ENCODE data around the gene PRRT1B. TPM values are rescaled to one million over a fixed set of nuclear protein-coding genes. Genes with fewer than 3 reads are reported as not detected.
"Not testable (repeated sequence)": the region's sequence is repeated elsewhere in the genome, so short reads cannot be mapped to it uniquely, and the experiment has no call there.

Gene PRRT1B
- total and polyA plus RNA-seq, 2 experiments from 2014 or later: not detected

DNA sequence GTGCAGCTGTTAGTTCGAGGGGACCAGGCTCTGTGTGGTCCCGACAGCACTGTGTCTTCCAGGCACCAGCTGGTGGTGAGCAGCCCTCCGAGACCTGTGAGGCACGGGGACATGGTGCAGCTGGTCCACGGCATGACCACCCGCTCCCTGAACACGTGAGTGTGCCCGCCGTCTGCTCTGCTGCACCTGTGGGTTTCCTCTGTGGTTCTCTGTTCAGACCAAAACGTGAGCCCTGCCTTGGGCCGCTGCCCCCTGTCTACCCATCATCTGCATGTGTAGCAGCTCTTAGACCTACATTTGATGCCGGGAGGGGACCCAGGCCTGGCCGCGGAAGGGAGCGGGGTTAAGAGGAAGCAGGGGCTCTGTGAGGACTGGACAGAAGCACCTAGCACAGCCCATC is 32.1 kb upstream of the PRRT1B start:
- Histone ChIP-seq H4K20me1 (ENCODE audit: insufficient read depth) (no peaks in the 10 kb centered on the region), H3K27me3 (replicated peaks; ENCODE audit: insufficient read depth) (no peaks in the 10 kb centered on the region), H3K79me2 (ENCODE audit: insufficient read depth) (no peaks in the 10 kb centered on the region), H3K9me2 (ENCODE audit: insufficient read depth) (no peaks in the 10 kb centered on the region), H3F3A (ENCODE audit: insufficient read depth) (no peaks in the 10 kb centered on the region), H2AFZ (no peak overlapping the region), H3K9me3 (ENCODE audit: low read depth) (no peaks in the 10 kb centered on the region), H3K27ac (no peak overlapping the region), H3K4me3 (no peak overlapping the region), H3K4me1 (ENCODE audit: insufficient read depth) (no peaks in the 10 kb centered on the region), H3K4me2 (ENCODE audit: unreplicated experiment) (no peak overlapping the region), H3K9ac (no peak overlapping the region), H3K36me3 (ENCODE audit: low read depth) (no peaks in the 10 kb centered on the region; the same call in 1 of the 2 replicates)
- in situ Hi-C loops (cut with MboI): no loop called here
- WGBS, 2 experiments (ENCODE audit: low coverage in 1 of 2, low lambda C conversion rate in 2 of 2, missing lambda C conversion rate in 2 of 2): 95 to 96% methylated on average over 15 of the region's 15 CpGs
- no peak for DNase-seq
- TF ChIP-seq EZH2phosphoT487 (IDR thresholded peaks at IDR 0.05; ENCODE audit: insufficient read depth, low read depth) (no peak), EZH2 (IDR thresholded peaks at IDR 0.05; ENCODE audit: insufficient read depth, poor library complexity, severe bottlenecking) (no peak)

DNA sequence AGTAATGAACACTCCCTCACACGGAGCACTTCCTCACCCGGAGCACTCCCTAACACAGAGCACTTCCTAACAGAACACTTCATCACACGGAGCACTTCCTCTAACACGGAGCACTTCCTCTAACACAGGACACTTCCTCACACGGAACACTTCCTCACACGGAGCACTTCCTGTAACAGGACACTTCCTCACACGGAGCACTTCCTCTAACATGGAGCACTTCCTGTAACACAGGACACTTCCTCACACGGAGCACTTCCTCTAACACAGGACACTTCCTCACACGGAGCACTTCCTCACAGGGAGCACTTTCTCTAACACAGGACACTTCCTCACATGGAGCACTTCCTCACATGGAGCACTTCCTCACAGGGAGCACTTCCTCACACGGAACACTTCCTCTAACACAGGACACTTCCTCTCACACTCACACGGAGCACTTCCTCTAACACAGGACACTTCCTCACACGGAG is 29.7 kb upstream of the PRRT1B start:
- H3K9me2 ChIP-seq (ENCODE audit: insufficient read depth); H3K79me2 ChIP-seq (ENCODE audit: insufficient read depth); H3K27ac ChIP-seq; H2AFZ ChIP-seq; H3K4me1 ChIP-seq (ENCODE audit: insufficient read depth); H3K36me3 ChIP-seq (ENCODE audit: low read depth); H3K4me3 ChIP-seq; H3F3A ChIP-seq (ENCODE audit: insufficient read depth); H3K9me3 ChIP-seq (ENCODE audit: low read depth); H3K27me3 ChIP-seq (replicated peaks; ENCODE audit: insufficient read depth); in situ Hi-C loops (cut with MboI); H3K4me2 ChIP-seq (ENCODE audit: unreplicated experiment); DNase-seq; H4K20me1 ChIP-seq (ENCODE audit: insufficient read depth); H3K9ac ChIP-seq: not testable (repeated sequence)
- WGBS, 2 experiments (ENCODE audit: low coverage in 1 of 2, low lambda C conversion rate in 2 of 2, missing lambda C conversion rate in 2 of 2): 91 to 95% methylated on average over 7 to 12 of the region's 12 CpGs

DNA sequence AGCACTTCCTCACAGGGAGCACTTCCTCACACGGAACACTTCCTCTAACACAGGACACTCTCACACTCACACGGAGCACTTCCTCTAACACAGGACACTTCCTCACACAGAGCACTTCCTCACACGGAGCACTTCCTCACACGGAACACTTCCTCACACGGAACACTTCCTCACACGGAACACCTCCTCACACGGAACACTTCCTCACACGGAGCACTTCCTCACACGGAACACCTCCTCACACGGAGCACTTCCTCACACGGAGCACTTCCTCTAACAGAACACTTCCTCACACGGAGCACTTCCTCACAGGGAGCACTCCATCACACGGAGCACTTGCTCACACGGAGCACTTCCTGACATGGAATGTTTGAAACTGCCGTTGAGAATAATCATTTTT is 29.2 kb upstream of the PRRT1B start:
- H4K20me1 ChIP-seq (ENCODE audit: insufficient read depth): no peaks in the 10 kb centered on the region
- no peak for TF ChIP-seq EZH2phosphoT487 (IDR thresholded peaks at IDR 0.05; ENCODE audit: insufficient read depth, low read depth)
- no peak for TF ChIP-seq EZH2 (IDR thresholded peaks at IDR 0.05; ENCODE audit: insufficient read depth, poor library complexity, severe bottlenecking)
- in situ Hi-C loops (cut with MboI): no loop called here
- no peaks in the 10 kb centered on the region for H3K4me1 ChIP-seq (ENCODE audit: insufficient read depth)
- H3K27me3 ChIP-seq (replicated peaks; ENCODE audit: insufficient read depth): no peaks in the 10 kb centered on the region
- H3K36me3 ChIP-seq (ENCODE audit: low read depth): peaks cover 6% of the 10 kb centered on the region
- no peaks in the 10 kb centered on the region for H3K79me2 ChIP-seq (ENCODE audit: insufficient read depth)
- H3K9me3 ChIP-seq (ENCODE audit: low read depth): no peaks in the 10 kb centered on the region
- H3K27ac ChIP-seq: no peak overlapping the region
- H3K9me2 ChIP-seq (ENCODE audit: insufficient read depth): no peaks in the 10 kb centered on the region
- no peak overlapping the region for H3K4me3 ChIP-seq
- H3K4me2 ChIP-seq (ENCODE audit: unreplicated experiment): no peak overlapping the region
- no peak overlapping the region for H2AFZ ChIP-seq
- DNase-seq: no peak
- H3F3A ChIP-seq (ENCODE audit: insufficient read depth): no peaks in the 10 kb centered on the region
- no peak overlapping the region for H3K9ac ChIP-seq
- WGBS, 2 experiments (ENCODE audit: low coverage in 1 of 2, low lambda C conversion rate in 2 of 2, missing lambda C conversion rate in 2 of 2): 92 to 93% methylated on average over 13 to 15 of the region's 15 CpGs

DNA sequence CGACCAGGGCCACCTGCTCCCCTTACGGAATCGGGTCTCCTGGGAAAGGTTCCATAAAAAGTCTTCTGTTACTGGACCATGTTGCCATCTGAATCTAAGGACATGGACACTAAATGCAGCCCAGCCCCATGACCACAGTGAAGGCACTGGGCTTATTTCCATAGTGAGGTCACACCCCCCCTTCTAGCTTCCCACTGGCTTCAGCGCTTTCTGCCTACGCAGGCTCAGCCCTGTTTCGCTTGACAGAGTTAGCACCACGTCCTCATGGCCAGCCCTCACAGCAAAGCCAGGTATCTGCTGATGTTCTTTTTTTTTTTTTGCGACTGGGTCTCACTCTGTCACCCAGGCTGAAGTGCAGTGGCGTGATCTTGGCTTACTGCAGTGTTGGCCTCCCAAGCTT is 28.4 kb upstream of the PRRT1B start:
- H2AFZ ChIP-seq: no peak overlapping the region
- no peaks in the 10 kb centered on the region for H3K9me2 ChIP-seq (ENCODE audit: insufficient read depth)
- no peak overlapping the region for H3K9ac ChIP-seq
- DNase-seq: no peak
- no peaks in the 10 kb centered on the region for H4K20me1 ChIP-seq (ENCODE audit: insufficient read depth)
- H3K79me2 ChIP-seq (ENCODE audit: insufficient read depth): no peaks in the 10 kb centered on the region
- no peaks in the 10 kb centered on the region for H3F3A ChIP-seq (ENCODE audit: insufficient read depth)
- no peak overlapping the region for H3K27ac ChIP-seq
- no peak overlapping the region for H3K4me3 ChIP-seq
- peaks cover 6% of the 10 kb centered on the region for H3K36me3 ChIP-seq (ENCODE audit: low read depth)
- H3K4me1 ChIP-seq (ENCODE audit: insufficient read depth): no peaks in the 10 kb centered on the region
- TF ChIP-seq EZH2phosphoT487 (IDR thresholded peaks at IDR 0.05; ENCODE audit: insufficient read depth, low read depth): no peak
- WGBS, 2 experiments (ENCODE audit: low coverage in 1 of 2, low lambda C conversion rate in 2 of 2, missing lambda C conversion rate in 2 of 2): 93 to 97% methylated on average over 9 of the region's 9 CpGs
- H3K27me3 ChIP-seq (replicated peaks; ENCODE audit: insufficient read depth): no peaks in the 10 kb centered on the region
- in situ Hi-C loops (cut with MboI): no loop called here
- H3K9me3 ChIP-seq (ENCODE audit: low read depth): no peaks in the 10 kb centered on the region
- no peak overlapping the region for H3K4me2 ChIP-seq (ENCODE audit: unreplicated experiment)

DNA sequence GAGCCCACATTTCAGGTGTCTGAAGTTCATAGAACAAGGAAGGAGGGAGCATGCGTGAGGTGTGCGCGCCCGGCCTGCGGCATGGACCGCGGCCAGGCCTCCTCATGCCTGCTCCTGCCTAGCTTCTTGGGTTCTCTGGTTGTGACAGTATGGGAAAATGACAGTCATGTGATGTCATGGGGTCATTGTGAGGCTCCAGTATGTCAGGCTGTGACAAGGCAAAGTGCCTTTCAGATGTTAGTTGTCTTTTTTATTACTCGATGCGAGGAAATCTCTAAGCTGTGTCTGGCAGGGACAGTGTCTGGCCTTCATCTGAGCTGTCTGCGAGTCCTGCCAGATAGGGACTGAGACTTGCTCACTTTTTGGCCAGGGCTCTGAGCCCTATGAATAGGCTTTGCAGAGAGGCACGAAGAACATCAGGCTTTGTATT is 27.5 kb upstream of the PRRT1B start:
- H3K4me3 ChIP-seq: no peak overlapping the region
- no peak overlapping the region for H2AFZ ChIP-seq
- in situ Hi-C loops (cut with MboI): no loop called here
- H3F3A ChIP-seq (ENCODE audit: insufficient read depth): no peaks in the 10 kb centered on the region
- no peak overlapping the region for H3K9ac ChIP-seq
- WGBS, 2 experiments (ENCODE audit: low coverage in 1 of 2, low lambda C conversion rate in 2 of 2, missing lambda C conversion rate in 2 of 2): 73 to 76% methylated on average over 11 of the region's 11 CpGs
- H4K20me1 ChIP-seq (ENCODE audit: insufficient read depth): no peaks in the 10 kb centered on the region
- peaks cover 6% of the 10 kb centered on the region for H3K36me3 ChIP-seq (ENCODE audit: low read depth)
- no peak for DNase-seq
- H3K4me2 ChIP-seq (ENCODE audit: unreplicated experiment): no peak overlapping the region
- H3K4me1 ChIP-seq (ENCODE audit: insufficient read depth): no peaks in the 10 kb centered on the region
- TF ChIP-seq EZH2phosphoT487 (IDR thresholded peaks at IDR 0.05; ENCODE audit: insufficient read depth, low read depth): no peak
- no peak for TF ChIP-seq EZH2 (IDR thresholded peaks at IDR 0.05; ENCODE audit: insufficient read depth, poor library complexity, severe bottlenecking)
- no peaks in the 10 kb centered on the region for H3K79me2 ChIP-seq (ENCODE audit: insufficient read depth)
- H3K27ac ChIP-seq: no peak overlapping the region
- H3K9me3 ChIP-seq (ENCODE audit: low read depth): no peaks in the 10 kb centered on the region
- H3K9me2 ChIP-seq (ENCODE audit: insufficient read depth): no peaks in the 10 kb centered on the region
- no peaks in the 10 kb centered on the region for H3K27me3 ChIP-seq (replicated peaks; ENCODE audit: insufficient read depth)
